Endometrial microvascular endothelial cells (primary cell): ENCODE measurements around the gene OPHN1. TPM values are rescaled to one million over a fixed set of nuclear protein-coding genes. Genes with fewer than 3 reads are reported as not detected.

Experiments used
- in situ Hi-C: cut with HindIII; loops from 2 replicates; pipeline ENCODE4 v1.10.0; 2017; ENCODE audit warnings: low sequenced_read_pairs, low pct_unique_long_range_greater_than_20kb; ENCODE audit errors: inconsistent ontology term
- total RNA-seq: library from RNA; depleted of rRNA; stranded (reverse); fragments of >200 nt; gene quantifications from one replicate; pipeline ENCODE4 v1.2.3, GENCODE V29; 2015; ENCODE audit errors: inconsistent ontology term

OPHN1 gene, protein sequence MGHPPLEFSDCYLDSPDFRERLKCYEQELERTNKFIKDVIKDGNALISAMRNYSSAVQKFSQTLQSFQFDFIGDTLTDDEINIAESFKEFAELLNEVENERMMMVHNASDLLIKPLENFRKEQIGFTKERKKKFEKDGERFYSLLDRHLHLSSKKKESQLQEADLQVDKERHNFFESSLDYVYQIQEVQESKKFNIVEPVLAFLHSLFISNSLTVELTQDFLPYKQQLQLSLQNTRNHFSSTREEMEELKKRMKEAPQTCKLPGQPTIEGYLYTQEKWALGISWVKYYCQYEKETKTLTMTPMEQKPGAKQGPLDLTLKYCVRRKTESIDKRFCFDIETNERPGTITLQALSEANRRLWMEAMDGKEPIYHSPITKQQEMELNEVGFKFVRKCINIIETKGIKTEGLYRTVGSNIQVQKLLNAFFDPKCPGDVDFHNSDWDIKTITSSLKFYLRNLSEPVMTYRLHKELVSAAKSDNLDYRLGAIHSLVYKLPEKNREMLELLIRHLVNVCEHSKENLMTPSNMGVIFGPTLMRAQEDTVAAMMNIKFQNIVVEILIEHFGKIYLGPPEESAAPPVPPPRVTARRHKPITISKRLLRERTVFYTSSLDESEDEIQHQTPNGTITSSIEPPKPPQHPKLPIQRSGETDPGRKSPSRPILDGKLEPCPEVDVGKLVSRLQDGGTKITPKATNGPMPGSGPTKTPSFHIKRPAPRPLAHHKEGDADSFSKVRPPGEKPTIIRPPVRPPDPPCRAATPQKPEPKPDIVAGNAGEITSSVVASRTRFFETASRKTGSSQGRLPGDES
- 8.5 TPM for total RNA-seq

DNA sequence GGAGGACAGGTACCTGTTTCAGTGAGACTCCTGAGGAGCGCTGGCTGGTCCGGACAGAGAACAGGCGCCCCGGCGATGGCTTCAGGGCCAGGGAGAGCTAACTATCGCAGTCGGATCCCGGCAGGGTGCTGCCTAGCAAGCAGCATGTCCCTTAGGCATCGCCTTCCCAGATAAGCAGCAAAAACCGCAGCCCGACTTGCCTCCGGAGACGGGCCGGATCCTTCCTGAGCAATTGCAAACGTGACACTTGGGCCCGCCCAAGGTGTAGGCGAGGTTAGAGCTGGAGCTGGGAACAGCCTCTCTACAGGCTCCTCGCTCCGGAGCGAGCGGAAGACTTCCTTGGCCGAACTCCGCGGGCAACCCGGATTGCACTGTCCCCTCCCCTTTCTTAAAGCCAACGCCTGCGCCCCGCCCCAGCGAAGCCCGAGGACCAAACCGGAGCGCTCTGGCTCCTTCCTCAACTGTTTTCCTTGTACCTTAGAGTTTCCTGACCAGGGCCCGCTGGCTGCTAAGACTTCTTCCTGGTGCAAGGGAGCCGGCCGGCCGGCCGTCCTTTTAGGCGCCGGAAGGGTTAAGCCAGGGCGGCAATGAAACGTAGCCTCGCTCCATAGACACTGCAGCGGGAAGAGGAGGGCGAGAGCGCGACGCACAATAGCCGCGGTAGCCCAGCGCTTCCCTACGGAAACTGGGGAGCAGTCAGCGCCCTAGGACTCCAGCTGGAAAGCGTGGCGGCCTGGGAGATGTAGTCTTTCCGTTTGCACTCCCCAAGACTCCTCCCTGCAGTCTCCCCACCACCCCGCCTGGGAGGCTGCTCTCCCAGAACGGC is at the start of gene OPHN1:
Gene OPHN1 (minus strand): TSS at position 341 of the 826 bp plus-strand sequence. CDS start 475 bp downstream, outside the sequence.
- in situ Hi-C loops, result no loop called here

- in situ Hi-C loops, result no loop called here
Observed at GRCh38 chrX:68480969-68481368, 47.7 kb upstream of the OPHN1 start.

GRCh38 chrX:68464796-68465195 is 31.5 kb upstream of the OPHN1 start:
- in situ Hi-C loops, result no loop called here

- in situ Hi-C loops, result no loop called here
Observed at GRCh38 chrX:68463880-68464279, 30.6 kb upstream of the OPHN1 start.

DNA sequence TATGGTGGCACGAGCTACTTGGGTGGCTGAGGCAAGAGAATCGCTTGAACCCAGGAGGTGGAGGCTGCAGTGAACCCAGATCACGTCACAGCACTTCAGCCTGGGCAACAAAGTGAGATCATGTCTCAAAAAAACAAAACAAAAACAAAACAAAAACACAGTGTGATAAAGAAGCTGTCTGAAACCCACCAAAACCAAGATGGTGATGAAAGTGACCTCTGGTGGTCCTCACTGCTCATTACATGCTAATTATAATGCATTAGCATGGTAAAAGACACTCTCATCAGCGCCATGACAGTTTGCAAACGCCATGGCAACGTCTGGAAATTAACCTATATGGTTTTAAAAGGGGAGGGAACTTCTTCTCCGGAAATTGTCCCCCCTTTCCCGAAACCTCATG is 29.4 kb upstream of the OPHN1 start:
- in situ Hi-C loops, result no loop called here

DNA sequence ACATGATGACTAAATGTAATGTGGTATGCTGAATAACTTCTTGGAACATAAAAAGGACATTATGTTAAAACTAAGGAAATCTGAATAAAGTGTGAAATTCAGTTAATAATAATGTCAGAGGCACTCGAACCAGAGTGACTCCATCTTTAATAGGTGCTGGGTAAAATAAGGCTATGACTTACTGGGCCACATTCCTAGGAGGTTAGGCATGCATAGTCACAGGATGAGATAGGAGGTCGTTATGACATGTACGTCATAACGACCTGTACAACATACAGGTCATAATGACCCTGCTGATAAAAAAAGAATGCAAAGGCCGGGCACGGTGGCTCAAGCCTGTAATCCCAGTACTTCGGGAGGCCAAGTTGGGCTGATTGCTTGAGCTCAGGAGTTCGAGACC is 28.9 kb upstream of the OPHN1 start:
- in situ Hi-C loops, result no loop called here

DNA sequence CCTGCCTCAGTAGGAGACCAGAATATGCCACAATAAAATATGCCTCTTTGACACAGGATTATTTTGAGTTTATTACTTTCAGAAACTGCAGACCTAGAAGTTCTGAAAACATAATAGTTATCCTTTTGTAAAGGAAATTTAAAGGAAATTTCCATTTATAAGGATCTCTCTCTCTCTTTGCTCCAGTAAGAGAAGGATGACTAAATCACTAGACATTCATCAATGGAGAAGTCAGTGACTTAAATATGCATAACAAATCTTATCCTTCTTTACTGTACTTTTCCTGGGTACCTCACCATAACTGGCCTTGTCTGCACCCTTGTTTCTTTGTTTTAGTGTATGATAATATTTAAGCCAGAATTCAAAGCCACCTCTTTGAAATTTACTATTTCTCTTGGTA is 28.3 kb upstream of the OPHN1 start:
- in situ Hi-C loops, result no loop called here

- in situ Hi-C loops, result no loop called here
Observed at GRCh38 chrX:68461093-68461492, 27.8 kb upstream of the OPHN1 start.

DNA sequence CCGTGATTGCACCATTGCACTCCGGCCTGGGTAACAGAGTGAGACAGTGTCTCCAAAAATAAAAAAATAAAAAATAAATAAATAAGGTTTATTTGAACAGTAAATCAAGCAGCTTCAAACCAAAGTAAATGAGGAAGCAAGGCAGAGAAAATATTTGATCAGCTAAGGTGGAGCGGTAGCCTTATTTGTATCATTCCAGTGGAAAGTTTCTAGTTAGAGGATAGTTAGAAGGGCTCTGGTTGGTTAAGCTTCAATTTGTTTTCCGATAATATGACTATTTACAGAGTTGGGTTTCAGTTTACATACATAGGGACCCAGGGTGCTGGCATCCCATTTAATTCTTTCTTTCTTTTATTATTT is 21.8 kb upstream of the OPHN1 start:
- in situ Hi-C loops, result no loop called here

DNA sequence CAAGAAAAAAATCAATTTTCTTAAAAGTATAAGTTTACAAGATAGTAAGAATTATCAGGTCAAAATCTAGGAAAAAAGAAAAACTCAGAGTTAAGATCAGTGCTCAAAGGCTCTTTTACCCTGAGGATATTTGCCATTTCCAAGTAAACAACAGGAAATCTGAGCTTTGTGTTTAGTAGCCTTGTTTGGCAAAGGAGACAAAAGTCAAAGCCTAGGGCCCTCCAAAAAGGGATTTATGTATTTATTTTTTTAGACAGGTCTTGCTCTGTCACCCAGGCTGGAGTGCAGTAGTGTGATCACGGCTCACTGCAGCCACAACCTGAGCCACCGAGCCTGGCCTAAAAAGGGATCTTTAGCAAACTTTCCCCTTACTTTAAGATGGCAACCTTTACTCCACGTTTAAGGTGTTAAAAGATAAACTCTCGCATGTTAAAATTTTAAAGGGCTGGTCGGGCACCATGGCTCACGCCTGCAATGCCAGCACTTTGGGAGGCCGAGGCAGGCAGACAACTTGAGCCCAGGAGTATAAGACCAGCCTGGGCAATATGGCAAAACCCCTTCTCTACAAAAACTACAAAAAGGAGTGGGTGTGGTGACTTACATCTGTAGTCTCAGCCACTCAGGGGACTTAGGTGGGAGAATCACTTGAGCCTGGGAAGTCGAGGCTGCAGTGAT is 21.3 kb upstream of the OPHN1 start:
- in situ Hi-C loops, result no loop called here

GRCh38 chrX:68451720-68452119 is 18.4 kb upstream of the OPHN1 start:
- in situ Hi-C loops, result no loop called here

- in situ Hi-C loops, result no loop called here
Observed at GRCh38 chrX:68443155-68443868, 10.0 kb upstream of the OPHN1 start.

GRCh38 chrX:68440940-68441339 is 7.6 kb upstream of the OPHN1 start:
- in situ Hi-C loops, result no loop called here

DNA sequence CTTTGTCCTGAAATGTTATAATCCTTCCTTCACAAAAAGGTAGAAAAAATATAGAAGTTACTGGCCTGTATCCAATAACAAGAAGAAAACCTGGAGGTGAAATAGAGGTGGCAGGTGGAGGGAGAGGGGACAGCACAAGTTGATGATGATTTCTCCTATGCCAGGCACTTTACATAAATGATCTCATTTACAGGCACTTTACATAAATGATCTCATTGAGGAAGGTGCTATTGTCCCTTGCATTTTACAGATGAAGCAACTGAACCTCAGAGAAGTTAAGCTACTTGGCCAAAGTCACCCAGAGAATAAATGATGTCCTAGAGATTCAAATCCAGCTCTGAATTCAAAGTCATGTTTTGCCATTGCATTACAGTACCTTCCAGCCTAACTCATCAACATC is 7.1 kb upstream of the OPHN1 start:
- in situ Hi-C loops, result no loop called here

- in situ Hi-C loops, result no loop called here
Observed at GRCh38 chrX:68439341-68439740, 6.0 kb upstream of the OPHN1 start.

- in situ Hi-C loops, result no loop called here
Observed at GRCh38 chrX:68438575-68438974, 5.3 kb upstream of the OPHN1 start.

DNA sequence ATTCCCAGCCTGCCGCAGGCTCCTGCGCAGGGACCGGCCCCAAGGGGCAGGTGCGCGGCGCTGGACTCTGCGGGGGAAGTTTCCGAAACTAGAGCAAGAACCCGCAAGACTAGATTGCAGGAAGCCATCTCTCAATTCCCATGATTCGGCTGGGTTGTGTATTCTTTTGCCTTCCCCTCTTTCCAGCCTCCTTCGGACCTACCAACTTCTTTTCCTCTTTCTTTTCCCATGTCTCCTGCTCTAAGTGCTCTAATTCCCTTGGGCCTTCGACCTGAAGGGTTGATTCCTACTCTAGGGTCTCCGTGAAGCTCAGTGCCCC is 645 bp upstream of the OPHN1 start:
- in situ Hi-C loops, result no loop called here

- in situ Hi-C loops, result no loop called here
Observed at GRCh38 chrX:68432648-68433047, 647 bp downstream of the OPHN1 start.
